Esophagus mucosa (tissue), 1 donor: ENCODE measurements around the gene MYBPC3. TPM values are rescaled to one million over a fixed set of nuclear protein-coding genes. Genes with fewer than 3 reads are reported as not detected.

ENCODE experiments used
- ATAC-seq: fragments of 200-7000 bp; cut with Tn5 transposase; one replicate; pipeline ENCODE4 v1.9.1; 2020
- total RNA-seq: library from RNA; stranded (reverse); gene quantifications from one replicate; pipeline ENCODE4 v1.2.4, GENCODE V29; 2023
- donor health status: DM: yes; HTN: yes; CAD: no.

The MYBPC3 gene
- total RNA-seq, 1 donor from 2014 or later: not detected

- ATAC-seq: no peak
Observed at GRCh38 chr11:47314992-47315391, 37.5 kb downstream of the MYBPC3 start.

- no peak for ATAC-seq
Observed at GRCh38 chr11:47308050-47308823, 44.3 kb downstream of the MYBPC3 start.

GRCh38 chr11:47306484-47306844 is 46.0 kb downstream of the MYBPC3 start:
- no peak for ATAC-seq

GRCh38 chr11:47305734-47306483 is 46.6 kb downstream of the MYBPC3 start:
- no peak for ATAC-seq

- no peak for ATAC-seq
Observed at GRCh38 chr11:47302853-47303252, 49.6 kb downstream of the MYBPC3 start.

- ATAC-seq: no peak
Observed at GRCh38 chr11:47299078-47299477, 53.4 kb downstream of the MYBPC3 start.

GRCh38 chr11:47296045-47296444 is 56.5 kb downstream of the MYBPC3 start:
- ATAC-seq: peak; percentile 90

- no peak for ATAC-seq
Observed at GRCh38 chr11:47295385-47295784, 57.1 kb downstream of the MYBPC3 start.

GRCh38 chr11:47289856-47290255 is 62.6 kb downstream of the MYBPC3 start:
- peak; percentile 11 for ATAC-seq

GRCh38 chr11:47288066-47288465 is 64.4 kb downstream of the MYBPC3 start:
- ATAC-seq: no peak

GRCh38 chr11:47285969-47286770 is 66.3 kb downstream of the MYBPC3 start:
- ATAC-seq: no peak

GRCh38 chr11:47284151-47284550 is 68.4 kb downstream of the MYBPC3 start:
- ATAC-seq: no peak

GRCh38 chr11:47282462-47282861 is 70.0 kb downstream of the MYBPC3 start:
- no peak for ATAC-seq

Other genes starting within 250 kb of the MYBPC3 start
- gene ARFGAP2, start 175.8 kb downstream of the MYBPC3 start, total RNA-seq: 77.9 TPM
- 55.3 TPM for gene PACSIN3, start 166.3 kb downstream of the MYBPC3 start, total RNA-seq
- gene DDB2, start 137.7 kb downstream of the MYBPC3 start, total RNA-seq: 49.3 TPM
- 12.7 TPM for gene ACP2, start 103.9 kb downstream of the MYBPC3 start, total RNA-seq
- gene NR1H3, start 94.7 kb downstream of the MYBPC3 start, total RNA-seq: 5.8 TPM
- gene MADD, start 82.6 kb downstream of the MYBPC3 start, total RNA-seq: 11.4 TPM
- gene SPI1, start 25.8 kb upstream of the MYBPC3 start, total RNA-seq: 2.2 TPM
- gene SLC39A13, start 55.9 kb upstream of the MYBPC3 start, total RNA-seq: 6.4 TPM
- gene PSMC3, start 73.7 kb upstream of the MYBPC3 start, total RNA-seq: 88.2 TPM
- gene RAPSN, start 96.4 kb upstream of the MYBPC3 start, total RNA-seq: 0.44 TPM
- gene CELF1, start 200.4 kb upstream of the MYBPC3 start, total RNA-seq: 63.7 TPM
- gene PTPMT1, start 212.9 kb upstream of the MYBPC3 start, total RNA-seq: 29.6 TPM
- 8.0 TPM for gene KBTBD4, start 226.3 kb upstream of the MYBPC3 start, total RNA-seq
- gene NDUFS3, start 226.4 kb upstream of the MYBPC3 start, total RNA-seq: 103 TPM
- not detected for gene FAM180B, start 234.0 kb upstream of the MYBPC3 start, total RNA-seq
- gene C1QTNF4, start 241.7 kb upstream of the MYBPC3 start, total RNA-seq: not detected